Upper lobe of left lung (tissue), 6 donors: ENCODE data around the gene HSP90B1. TPM values are rescaled to one million over a fixed set of nuclear protein-coding genes. Genes with fewer than 3 reads are reported as not detected.
A peak's percentile ranks its signal among the peaks of the same experiment; 100 is the strongest.

Experiments
- ATAC-seq, 2 donors: fragments of 200-7000 bp; cut with Tn5 transposase; one replicate each; pipeline ENCODE4 v1.9.1; 2022; ENCODE audit warnings: mild to moderate bottlenecking in 2 of 2, moderate library complexity in 2 of 2; ENCODE audit not compliant: low FRiP score in 2 of 2
- DNase-seq, 2 donors: peaks; one replicate each; pipeline ENCODE4 v3.0.0-alpha.2; 2019 to 2020
- H3K27ac ChIP-seq, 4 donors: fragments of 200-600 bp; sonication (generic); one replicate each; pipeline ENCODE4 v1.5.1; 2016 to 2019
- H3K27me3 ChIP-seq, 4 donors: fragments of 200-600 bp; sonication (generic); one replicate each; pipeline ENCODE4 v1.5.1; 2017 to 2019
- H3K36me3 ChIP-seq, 4 donors: fragments of 200-600 bp; sonication (generic); one replicate each; pipeline ENCODE4 v1.5.1; 2016 to 2019
- H3K4me1 ChIP-seq, 4 donors: fragments of 200-600 bp; sonication (generic); one replicate each; pipeline ENCODE4 v1.5.1; 2018 to 2019
- H3K4me3 ChIP-seq, 4 donors: fragments of 200-600 bp; sonication (generic); one replicate each; pipeline ENCODE4 v1.5.1; 2017 to 2019; ENCODE audit warnings: mild to moderate bottlenecking in 2 of 4, moderate library complexity in 1 of 4
- H3K9me3 ChIP-seq, 4 donors: fragments of 200-600 bp; sonication (generic); one replicate each; pipeline ENCODE4 v1.5.1; 2018 to 2019
- EP300 ChIP-seq, 4 donors: sonication (generic); formaldehyde crosslinking; IDR thresholded peaks; one replicate each; pipeline ENCODE4 v1.5.1; 2017; ENCODE audit warnings: antibody characterized with exemption in 4 of 4, control low read depth in 2 of 4
- POLR2A ChIP-seq, 4 donors: fragments of 450-650 bp; IDR thresholded peaks; one replicate each; pipeline ENCODE4 v1.5.1; 2016 to 2017; ENCODE audit warnings: antibody characterized with exemption in 4 of 4, mild to moderate bottlenecking in 2 of 4
- POLR2AphosphoS5 ChIP-seq, 2 donors: sonication (generic); formaldehyde crosslinking; IDR thresholded peaks; one replicate each; pipeline ENCODE4 v1.5.1; 2017; ENCODE audit warnings: antibody characterized with exemption in 2 of 2
- WGBS, 2 donors: methylation state at CpG; one replicate each; pipeline ENCODE4 v1.1.5; 2017 to 2018; 5-methylcytosine and 5-hydroxymethylcytosine counted together
- total RNA-seq, 6 donors: library from RNA; depleted of rRNA in 4 of 6; stranded (reverse); fragments of >200 nt in 4 of 6; gene quantifications; one replicate each; pipeline versions ENCODE4 v1.1.0 to v1.2.1, GENCODE V29; 2016 to 2021
- TF ChIP-seq, protein P1 (sequence below), 6 experiments: fragments of 450-650 bp in 4 of 6; fragments of 200-600 bp in 2 of 6; sonication (generic) in 2 of 6; IDR thresholded peaks; one replicate each; pipeline ENCODE4 v1.5.1; 2016 to 2019; ENCODE audit warnings: antibody characterized with exemption in 6 of 6
- donor health status: DM: no; HTN: no; CAD: no; lungs with moderate emphysema.
- donor health status: DM: no; HTN: yes; CAD: no; lungs with severe emphysema.

The HSP90B1 gene
- total RNA-seq, 6 donors from 2014 or later, result 164 to 743 (median 287) TPM

GRCh38 chr12:103928682-103929045, 1.5 kb upstream of the HSP90B1 start:
- TF ChIP-seq, protein P1, sequence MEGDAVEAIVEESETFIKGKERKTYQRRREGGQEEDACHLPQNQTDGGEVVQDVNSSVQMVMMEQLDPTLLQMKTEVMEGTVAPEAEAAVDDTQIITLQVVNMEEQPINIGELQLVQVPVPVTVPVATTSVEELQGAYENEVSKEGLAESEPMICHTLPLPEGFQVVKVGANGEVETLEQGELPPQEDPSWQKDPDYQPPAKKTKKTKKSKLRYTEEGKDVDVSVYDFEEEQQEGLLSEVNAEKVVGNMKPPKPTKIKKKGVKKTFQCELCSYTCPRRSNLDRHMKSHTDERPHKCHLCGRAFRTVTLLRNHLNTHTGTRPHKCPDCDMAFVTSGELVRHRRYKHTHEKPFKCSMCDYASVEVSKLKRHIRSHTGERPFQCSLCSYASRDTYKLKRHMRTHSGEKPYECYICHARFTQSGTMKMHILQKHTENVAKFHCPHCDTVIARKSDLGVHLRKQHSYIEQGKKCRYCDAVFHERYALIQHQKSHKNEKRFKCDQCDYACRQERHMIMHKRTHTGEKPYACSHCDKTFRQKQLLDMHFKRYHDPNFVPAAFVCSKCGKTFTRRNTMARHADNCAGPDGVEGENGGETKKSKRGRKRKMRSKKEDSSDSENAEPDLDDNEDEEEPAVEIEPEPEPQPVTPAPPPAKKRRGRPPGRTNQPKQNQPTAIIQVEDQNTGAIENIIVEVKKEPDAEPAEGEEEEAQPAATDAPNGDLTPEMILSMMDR (IDR thresholded peaks at IDR 0.05), result no peak
- no peak for TF ChIP-seq POLR2AphosphoS5 (IDR thresholded peaks at IDR 0.05)
- H3K36me3 ChIP-seq, result peaks cover 0 to 15% (median 2%) of the 10 kb centered on the region in 4 donors

GRCh38 chr12:103929046-103929783, 995 bp upstream of the HSP90B1 start:
- ATAC-seq, result peak; percentile 82 to 85
- DNase-seq, result peak; percentile 88 to 92
- Histone ChIP-seq H3K27me3 (no peaks in the 10 kb centered on the region), H3K4me1 (peaks cover 21 to 45% (median 31%) of the 10 kb centered on the region in 4 donors), H3K4me3 (peak overlapping the region; percentile 46 to 93 (median 72)), H3K36me3 (peaks cover 3 to 20% (median 6%) of the 10 kb centered on the region in 4 donors), H3K9me3 (no peaks in the 10 kb centered on the region), H3K27ac (peak overlapping the region; percentile 89 to 95 (median 92))
- 0 to 1% methylated on average over 19 to 37 of the region's 37 CpGs for WGBS, 2 donors
- TF ChIP-seq POLR2AphosphoS5 (IDR thresholded peaks at IDR 0.05), result peak; percentile 48 to 60
- TF ChIP-seq, protein P1 (IDR thresholded peaks at IDR 0.05), result no peak
- TF ChIP-seq POLR2A (IDR thresholded peaks at IDR 0.05), result peak in 3 of 4 donors; percentile 15 to 79 (median 72)
- TF ChIP-seq EP300 (IDR thresholded peaks at IDR 0.05), result no peak

More at GRCh38 chr12:103928682-103929045, 1.5 kb upstream of the HSP90B1 start:
- DNase-seq (peak in 1 of 2 donors; percentile 55), ATAC-seq (no peak)
- H3K27ac ChIP-seq, result peak overlapping the region; percentile 89 to 95 (median 92)
- peaks cover 17 to 39% (median 28%) of the 10 kb centered on the region in 4 donors for H3K4me1 ChIP-seq
- WGBS, 2 donors, result 21 to 25% methylated on average over 12 of the region's 12 CpGs
- no peaks in the 10 kb centered on the region for H3K9me3 ChIP-seq
- no peaks in the 10 kb centered on the region for H3K27me3 ChIP-seq
- peak overlapping the region; percentile 46 to 93 (median 72) for H3K4me3 ChIP-seq

GRCh38 chr12:103929784-103930033, 501 bp upstream of the HSP90B1 start:
- H3K27ac ChIP-seq, result peak overlapping the region; percentile 89 to 95 (median 92)
- peaks cover 26 to 50% (median 34%) of the 10 kb centered on the region in 4 donors for H3K4me1 ChIP-seq
- H3K36me3 ChIP-seq, result peaks cover 6 to 25% (median 11%) of the 10 kb centered on the region in 4 donors
- 0% methylated on average over 13 to 17 of the region's 18 CpGs for WGBS, 2 donors
- ATAC-seq, result no peak
- peak overlapping the region; percentile 46 to 93 (median 72) for H3K4me3 ChIP-seq
- H3K27me3 ChIP-seq, result no peaks in the 10 kb centered on the region
- no peak for DNase-seq
- TF ChIP-seq, protein P1 (IDR thresholded peaks at IDR 0.05), result no peak
- TF ChIP-seq POLR2AphosphoS5 (IDR thresholded peaks at IDR 0.05) (no peak), EP300 (IDR thresholded peaks at IDR 0.05) (no peak), POLR2A (IDR thresholded peaks at IDR 0.05) (no peak)
- no peaks in the 10 kb centered on the region for H3K9me3 ChIP-seq

- peak overlapping the region; percentile 84 to 92 (median 86) for H3K27ac ChIP-seq
- no peaks in the 10 kb centered on the region for H3K9me3 ChIP-seq
- TF ChIP-seq, protein P1 (IDR thresholded peaks at IDR 0.05), result no peak
- TF ChIP-seq POLR2A (IDR thresholded peaks at IDR 0.05) (no peak), EP300 (IDR thresholded peaks at IDR 0.05) (no peak)
- H3K4me1 ChIP-seq, result peaks cover 30 to 62% (median 46%) of the 10 kb centered on the region in 4 donors
- DNase-seq (peak; percentile 38 to 69), ATAC-seq (peak; percentile 0 to 15)
- peak overlapping the region; percentile 63 to 93 (median 82) for H3K4me3 ChIP-seq
- H3K27me3 ChIP-seq, result no peaks in the 10 kb centered on the region
- WGBS, 2 donors, result 1% methylated on average over 29 of the region's 37 CpGs
- H3K36me3 ChIP-seq, result peaks cover 6 to 39% (median 24%) of the 10 kb centered on the region in 4 donors
These were observed 851 bp downstream of the HSP90B1 start for GRCh38 chr12:103930787-103931735.
